HG03565 (cell line): Measurements from ENCODE around the gene FBXL15.

ENCODE experiments used
- ATAC-seq: cut with Tn5 transposase; IDR thresholded peaks from one replicate; pipeline ENCODE4 v1.9.1; 2021; ENCODE audit warnings: mild to moderate bottlenecking, moderate library complexity; ENCODE audit not compliant: unreplicated experiment

Gene FBXL15

GRCh38 chr10:102409604-102410428, 10.8 kb upstream of the FBXL15 start:
- ATAC-seq: no peak

DNA sequence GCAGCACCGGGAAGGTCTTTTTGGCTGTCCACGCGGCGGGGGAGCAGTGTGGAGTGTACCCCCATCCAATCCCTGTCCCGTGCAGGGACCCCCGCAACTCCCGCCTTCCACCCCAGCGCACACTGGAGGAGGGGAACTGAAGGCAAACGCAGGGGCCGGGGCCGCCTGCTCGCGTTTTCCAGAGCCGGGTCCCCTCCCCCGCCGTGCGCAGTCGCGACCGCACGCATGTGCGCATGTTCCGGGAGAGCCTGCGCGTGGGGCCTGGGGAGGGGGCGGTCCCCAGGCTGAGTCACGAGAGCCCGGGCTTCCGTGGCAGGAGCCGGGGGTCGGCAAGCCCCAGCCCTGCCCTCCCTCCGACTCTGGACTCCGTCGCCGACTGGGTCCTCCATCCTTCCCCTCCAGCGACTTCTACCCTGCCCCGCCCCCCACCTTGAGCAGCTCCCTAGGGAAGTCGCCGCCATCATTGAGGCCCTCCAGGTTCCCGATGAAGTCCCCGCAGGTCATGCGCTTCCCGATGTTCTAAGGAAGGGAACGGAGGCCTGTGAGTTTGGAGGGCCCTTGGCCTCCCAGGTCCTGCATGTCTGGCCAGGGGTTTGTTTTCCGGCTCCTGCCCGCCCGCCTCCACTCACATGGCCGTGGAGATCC, 10.1 kb upstream of the FBXL15 start:
- ATAC-seq: no peak

- no peak for ATAC-seq
Observed at GRCh38 chr10:102411341-102412255, 9.0 kb upstream of the FBXL15 start.

- ATAC-seq: no peak
Observed at GRCh38 chr10:102412293-102412692, 8.3 kb upstream of the FBXL15 start.

DNA sequence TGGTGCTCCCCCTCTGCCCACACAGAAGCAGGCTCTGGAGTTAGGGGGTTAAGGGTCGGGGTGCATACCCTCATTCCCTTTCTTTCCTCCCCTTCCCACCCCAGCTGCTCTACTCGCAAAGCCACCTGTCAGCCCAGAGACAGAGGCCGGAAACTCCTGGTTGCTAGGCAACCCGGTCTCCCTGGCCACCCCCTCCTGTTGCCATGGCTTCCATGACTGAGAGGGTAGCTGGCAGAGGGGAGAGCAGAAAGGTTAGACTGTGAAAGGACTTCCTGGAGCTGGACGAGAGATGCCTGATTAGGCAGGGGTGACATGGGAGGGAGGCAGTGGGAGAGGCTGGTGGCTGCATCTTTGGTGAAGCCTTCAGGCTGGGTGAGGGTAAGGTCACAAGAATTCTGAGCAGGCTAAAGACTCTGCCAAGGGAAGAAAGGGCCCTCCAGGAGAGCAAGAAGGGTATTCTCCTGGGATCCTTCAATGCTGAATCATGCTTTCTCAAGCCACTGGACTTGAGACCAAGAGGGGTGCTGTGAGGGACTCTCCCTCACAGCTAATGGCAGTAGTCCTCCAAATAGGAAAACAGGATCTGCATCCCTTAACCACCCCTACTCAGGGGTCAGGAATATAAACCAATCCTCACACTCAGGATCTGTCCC, 7.5 kb upstream of the FBXL15 start:
- no peak for ATAC-seq

DNA sequence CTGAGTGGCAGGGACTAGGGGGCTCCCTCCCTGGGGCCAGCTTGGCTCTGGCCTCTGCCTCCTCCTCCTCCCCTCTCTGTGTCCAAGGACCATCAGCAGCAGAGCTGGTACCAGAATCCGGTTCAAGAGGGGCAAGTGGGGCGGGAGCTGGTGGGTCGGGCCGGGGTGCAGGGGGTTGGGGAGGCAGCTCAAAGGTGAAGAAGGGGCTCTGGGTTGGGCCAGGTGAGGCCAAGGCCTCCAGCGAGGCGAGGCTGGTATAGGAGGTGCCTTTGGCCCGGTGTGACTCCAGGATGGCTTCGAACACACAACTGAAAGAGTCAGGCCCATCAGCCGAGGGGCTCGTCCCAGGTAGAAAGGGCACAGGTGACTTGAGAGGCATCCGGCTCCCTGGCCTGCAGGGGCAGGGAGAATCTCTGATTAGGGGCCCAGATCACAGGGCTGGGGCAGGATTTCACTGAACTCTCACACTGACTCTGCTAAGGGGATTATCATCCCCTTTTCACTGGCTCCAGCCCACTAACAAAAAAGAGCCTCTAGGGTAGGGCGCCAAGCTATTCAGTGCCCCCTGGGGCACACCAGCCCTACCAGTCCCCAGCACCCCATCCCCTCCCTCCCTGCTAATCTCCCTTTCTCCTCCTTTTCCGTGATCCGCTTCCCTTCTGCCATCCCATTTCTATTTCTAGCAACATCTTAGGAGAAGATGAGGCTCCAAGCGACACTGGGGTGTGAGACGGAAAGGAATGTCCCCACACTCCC, 6.7 kb upstream of the FBXL15 start:
- ATAC-seq: no peak

DNA sequence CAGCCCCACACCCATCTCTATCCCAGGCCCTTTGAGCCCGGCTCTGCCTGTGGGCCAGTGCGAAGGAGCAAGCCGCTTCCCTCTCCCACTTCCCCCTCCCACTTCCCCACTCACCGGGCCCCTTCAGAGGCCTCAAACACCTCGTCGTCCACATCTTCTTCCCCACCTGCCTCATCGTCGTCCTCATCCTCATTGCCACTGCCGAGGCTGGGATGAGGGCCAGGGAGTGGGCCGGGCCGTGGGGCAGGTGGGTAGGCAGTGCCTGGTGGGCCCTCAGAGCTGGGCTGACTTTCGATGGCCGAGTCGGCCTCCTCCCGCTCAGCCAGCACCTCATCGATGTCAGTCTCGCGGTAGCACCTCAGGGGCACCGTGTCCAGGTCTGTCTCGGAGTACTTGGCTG, 5.9 kb upstream of the FBXL15 start:
- no peak for ATAC-seq

DNA sequence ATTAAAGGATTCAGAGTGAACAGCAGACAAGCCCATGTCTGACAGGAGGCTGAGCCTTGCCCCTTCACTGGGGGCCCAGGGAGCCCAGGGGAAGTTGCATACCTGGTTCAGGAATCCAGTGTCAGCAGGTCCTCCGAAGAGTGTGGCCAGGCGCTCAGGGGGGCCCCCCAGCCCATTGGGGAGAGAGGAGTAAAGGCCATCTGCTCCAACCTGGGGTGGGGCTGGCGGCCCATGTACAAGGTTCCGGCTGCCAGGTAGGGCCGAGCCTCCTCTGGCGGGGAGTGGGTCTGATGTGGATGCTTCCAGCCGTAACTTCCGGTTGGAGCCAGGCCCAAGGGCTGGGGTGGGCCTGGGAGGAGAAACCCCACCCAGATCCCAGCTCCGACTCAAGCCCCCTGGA, 4.4 kb upstream of the FBXL15 start:
- no peak for ATAC-seq

GRCh38 chr10:102416695-102417094, 3.9 kb upstream of the FBXL15 start:
- ATAC-seq: no peak

DNA sequence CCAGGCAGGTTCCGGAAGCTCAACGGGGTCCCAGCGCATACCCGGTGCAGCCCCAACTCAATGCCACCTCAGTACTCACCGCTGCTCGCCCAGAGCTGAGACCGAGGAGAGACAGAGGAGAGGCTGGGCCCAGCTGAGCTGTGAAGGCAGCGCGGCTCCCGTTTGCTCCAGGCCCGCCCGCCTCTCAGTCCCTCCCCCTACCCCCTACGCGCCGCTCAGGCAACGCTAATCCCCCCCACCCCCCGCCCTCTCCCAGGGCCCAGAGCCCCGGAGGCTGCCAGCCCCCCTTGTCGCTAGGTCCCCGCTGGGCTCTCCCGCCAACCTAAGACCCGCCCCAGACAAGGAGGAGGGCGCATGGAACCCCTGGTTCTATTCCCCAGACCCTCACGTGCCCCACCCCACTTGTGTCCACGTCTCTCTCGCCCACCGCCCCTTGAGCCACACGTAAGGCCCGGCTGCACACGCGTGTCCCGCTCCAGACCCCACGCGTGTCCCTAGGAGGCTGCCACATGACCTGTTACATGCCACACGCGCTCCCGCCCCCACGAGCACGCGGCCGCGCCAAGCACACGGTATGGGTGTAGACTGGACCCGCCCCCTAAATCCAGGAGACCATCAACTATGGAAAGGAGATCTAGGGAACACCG, 1.9 kb upstream of the FBXL15 start, which contains the start of gene PSD:
Gene PSD (minus strand): TSS at position 164 of the 647 bp plus-strand sequence. CDS start 1,747 bp downstream, outside the sequence.
- no peak for ATAC-seq

- no peak for ATAC-seq
Observed at GRCh38 chr10:102419269-102420180, 1.1 kb upstream of the FBXL15 start.

DNA sequence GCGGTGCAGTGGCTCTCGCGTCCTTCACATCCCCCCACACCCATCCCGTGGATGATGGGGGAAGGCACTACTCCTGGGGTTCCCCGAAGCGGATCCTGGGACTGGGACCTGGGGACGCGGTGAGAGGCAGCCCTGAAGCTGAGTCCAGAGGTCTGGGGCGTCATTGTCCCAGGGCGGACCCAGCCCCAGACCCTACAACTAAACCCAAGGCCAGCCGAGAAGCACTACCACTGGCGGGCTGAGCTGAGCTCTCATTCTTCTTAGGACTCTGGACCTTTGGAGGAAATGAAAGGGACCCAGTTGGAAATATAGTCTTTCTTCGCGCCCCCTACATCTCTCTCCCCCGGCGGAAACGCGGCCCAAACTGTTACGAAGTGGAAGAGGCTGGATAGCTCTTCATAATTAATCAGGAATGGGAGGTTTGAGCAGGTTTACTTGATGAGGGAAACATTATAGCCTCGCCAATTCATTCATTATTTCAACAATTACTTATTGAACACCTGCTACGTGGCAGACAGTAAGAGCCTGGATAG, 389 bp upstream of the FBXL15 start:
- ATAC-seq: no peak

- ATAC-seq: no peak
Observed at GRCh38 chr10:102421507-102421756, 796 bp downstream of the FBXL15 start.

GRCh38 chr10:102421757-102422512, 1.3 kb downstream of the FBXL15 start:
- no peak for ATAC-seq

GRCh38 chr10:102422545-102423129, 2.0 kb downstream of the FBXL15 start:
- no peak for ATAC-seq

DNA sequence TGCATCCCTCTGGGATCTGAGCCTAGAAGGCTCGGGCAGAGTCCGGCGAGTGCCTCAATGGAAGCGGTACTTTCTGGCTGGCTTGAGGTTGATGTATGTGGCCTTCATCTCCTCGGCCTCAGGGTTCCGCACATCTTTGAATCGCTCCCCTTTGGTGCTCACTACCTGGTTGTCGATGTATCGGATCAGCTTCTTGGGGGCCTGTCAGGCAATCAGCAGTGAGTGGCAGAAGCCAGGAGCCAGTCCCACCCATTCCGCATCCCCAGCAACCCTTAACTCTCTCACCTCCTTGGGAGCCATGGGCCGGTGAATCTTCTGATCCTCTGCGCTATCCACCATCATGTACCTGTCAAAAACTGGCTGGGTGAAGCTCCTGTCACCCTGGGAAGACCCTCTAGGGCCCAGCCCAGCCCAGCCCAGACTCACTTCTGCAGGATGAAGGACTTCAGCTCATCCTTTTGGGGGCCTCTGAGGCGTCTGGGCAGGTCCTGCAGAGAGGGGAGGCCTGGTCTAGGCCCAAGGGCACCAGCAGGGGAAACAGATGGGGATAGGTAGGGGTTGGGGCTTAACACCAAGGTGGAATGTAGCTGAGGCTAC, 2.8 kb downstream of the FBXL15 start:
- no peak for ATAC-seq

- ATAC-seq: no peak
Observed at GRCh38 chr10:102424145-102424544, 3.5 kb downstream of the FBXL15 start.
